GM21390 (cell line): Measurements from ENCODE around the gene MED12L.

Experiments used
- ATAC-seq: cut with Tn5 transposase; IDR thresholded peaks from one replicate; pipeline ENCODE4 v1.9.1; 2021; ENCODE audit not compliant: unreplicated experiment

The MED12L gene

DNA sequence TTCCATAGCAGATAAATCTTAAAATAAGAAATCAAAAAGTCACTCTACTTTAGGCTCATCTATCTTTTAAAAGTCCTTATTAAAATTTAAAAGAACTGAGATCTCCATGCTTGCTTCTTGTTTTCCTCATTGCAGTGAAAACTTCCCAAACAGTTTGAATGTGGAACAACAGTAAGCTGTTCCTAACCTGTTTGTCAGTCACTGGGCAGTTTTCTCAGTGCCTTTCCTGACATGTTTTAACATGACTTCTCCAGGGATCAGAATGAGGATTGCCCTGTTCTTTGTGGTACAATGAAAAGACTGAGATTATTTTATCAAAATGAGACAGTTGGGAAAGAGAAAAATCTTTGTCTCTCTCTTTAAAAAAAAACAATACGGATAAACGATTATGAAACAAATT lies 230.4 kb downstream of the MED12L start:
- ATAC-seq: no peak

DNA sequence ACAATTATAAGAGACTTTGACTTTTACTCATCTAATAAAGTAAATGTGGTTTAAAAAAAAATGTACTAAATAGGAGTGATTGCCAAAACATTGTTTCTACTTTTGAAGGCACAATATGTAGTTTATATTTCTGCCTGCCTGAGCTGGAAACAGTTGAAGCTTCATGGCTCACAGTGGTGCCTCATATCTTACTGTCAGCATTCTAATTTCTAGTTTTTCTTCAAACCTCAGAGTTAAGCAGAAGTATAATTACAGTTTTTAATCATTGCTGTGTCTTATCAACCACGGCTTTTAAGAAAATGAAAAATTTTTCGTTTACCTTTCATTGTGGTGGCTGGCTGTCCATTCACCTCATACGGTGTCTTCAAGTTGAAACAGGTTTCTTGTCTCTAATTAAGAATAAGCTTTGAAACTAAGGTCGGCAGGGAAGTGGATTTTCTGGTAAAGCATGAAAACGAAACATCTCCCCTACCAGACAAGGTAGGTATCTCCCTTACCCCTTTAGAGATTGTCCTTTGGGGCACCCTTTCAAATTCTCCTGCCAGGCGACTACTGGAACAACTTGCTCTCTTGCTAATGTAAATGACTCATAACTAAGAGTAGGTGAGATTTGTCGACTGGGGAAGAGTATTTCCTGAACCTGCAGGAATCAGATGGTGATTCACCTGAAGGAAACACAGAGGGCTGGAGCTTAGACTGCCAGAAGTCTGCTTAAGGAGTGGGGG lies 231.0 kb downstream of the MED12L start, which contains the start of gene GPR87:
Gene GPR87 (minus strand): TSS at position 554 of the 725 bp plus-strand sequence. CDS start 16,720 bp downstream, outside the sequence.
- ATAC-seq: peak; percentile 50

DNA sequence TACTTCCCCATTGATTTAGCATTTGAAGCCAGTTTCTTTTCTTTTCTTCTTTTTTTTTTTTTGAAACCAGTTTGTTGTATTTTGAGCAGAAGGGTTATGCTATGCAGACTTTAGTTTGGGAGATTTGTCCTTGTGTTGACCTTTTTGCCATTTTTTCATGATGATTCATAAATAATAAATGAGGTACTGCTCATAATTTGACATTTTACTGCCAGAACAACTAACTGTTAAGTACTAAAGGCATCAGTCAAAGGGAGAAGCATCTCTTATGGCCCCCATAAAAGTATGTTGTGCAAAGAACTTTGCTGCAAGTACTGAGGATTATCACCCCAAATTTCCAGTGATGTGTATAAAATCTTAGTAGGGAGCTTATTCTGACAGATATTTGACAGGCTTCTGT lies 232.8 kb downstream of the MED12L start:
- no peak for ATAC-seq

DNA sequence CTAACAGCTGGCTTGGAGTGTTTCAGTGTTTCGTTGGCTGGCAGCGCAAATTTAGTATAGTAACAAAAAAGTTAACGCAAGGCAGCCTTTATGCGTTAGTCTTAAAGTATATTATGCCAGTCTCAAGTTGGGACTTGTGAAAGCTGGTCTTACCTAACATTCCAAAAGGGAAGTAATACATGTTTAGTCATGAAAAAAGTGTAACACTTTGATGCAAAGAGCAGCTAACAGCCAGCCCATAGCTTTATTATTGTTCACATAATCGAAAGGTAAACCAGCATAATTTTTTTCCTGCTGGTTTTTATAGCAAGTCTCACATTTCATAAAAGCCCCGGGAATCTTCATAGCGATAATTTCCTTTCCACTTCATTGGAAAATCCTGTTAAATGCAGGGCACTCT lies 233.5 kb downstream of the MED12L start:
- ATAC-seq: no peak

DNA sequence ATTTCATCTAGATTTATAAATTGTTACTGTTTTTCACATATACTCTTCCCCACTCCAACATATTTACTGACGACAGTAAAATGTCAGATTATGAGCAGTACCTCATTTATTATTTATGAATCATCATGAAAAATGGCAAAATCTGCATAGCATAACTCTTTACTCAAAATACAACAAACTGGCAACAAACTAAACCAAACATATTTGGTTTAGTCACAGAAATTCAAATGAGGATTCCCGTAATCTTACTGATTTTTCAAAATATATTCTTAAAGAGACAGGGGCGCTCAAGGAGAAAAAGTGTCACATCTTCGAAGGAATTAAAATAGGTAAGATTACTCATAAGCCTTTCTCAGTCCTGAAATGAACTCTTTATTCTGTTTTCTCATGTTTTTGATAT lies 234.2 kb downstream of the MED12L start:
- no peak for ATAC-seq

DNA sequence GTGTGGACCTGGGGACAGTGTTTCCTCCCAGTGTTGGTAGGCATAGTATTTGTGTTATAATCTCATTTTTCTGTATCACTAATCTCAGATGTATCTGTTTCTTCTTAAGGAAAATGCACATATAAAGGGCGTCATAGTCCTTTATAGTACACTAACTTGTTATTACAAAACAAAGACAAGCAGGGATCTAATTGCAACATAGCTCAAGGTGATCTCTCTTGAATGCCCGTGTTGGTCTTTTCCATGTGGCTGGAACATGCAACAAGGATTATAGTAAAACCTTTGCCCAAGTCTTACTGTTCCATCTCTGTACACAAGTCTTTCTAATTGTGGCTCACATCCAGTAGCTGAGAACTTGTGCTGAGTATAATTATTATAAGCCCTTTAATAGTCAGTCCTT lies 234.7 kb downstream of the MED12L start:
- ATAC-seq: no peak

DNA sequence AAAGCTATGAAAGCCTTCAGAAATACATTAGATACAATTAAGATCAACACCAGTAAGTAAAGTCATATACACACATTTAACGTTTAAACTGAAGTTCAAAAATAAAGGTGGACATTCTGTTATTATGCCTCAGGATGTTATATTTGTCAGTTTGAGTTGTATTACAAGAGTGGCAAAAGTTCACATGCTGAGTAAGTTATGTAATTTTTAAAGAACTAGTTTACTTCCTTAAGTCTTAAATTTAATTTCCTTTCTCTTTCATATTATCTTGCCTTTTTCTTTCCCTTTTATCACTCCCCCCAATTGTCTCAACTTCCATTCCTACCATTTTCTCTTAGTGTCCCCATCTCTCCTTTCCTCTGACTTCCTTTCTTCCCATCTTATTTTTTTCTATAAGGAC lies 236.1 kb downstream of the MED12L start:
- ATAC-seq: no peak

DNA sequence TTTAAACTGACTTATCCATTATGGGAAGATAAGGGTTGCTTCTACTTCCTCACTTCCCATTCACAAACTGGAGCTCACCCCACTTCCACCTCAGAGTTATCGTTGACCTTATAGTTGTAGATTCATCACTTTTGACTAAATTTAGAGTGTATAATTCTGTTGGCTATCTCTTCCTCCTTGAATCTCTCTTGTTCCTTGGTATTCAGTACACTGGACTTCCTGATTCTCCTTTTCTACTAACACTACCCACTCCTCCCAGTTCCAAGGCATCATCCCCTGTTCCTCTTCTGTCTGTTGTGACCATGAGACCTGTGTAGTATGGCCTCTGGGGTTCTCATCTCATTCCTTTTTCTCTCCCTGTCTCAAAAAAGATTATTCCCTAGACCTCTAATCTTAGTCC lies 237.0 kb downstream of the MED12L start:
- ATAC-seq: no peak

DNA sequence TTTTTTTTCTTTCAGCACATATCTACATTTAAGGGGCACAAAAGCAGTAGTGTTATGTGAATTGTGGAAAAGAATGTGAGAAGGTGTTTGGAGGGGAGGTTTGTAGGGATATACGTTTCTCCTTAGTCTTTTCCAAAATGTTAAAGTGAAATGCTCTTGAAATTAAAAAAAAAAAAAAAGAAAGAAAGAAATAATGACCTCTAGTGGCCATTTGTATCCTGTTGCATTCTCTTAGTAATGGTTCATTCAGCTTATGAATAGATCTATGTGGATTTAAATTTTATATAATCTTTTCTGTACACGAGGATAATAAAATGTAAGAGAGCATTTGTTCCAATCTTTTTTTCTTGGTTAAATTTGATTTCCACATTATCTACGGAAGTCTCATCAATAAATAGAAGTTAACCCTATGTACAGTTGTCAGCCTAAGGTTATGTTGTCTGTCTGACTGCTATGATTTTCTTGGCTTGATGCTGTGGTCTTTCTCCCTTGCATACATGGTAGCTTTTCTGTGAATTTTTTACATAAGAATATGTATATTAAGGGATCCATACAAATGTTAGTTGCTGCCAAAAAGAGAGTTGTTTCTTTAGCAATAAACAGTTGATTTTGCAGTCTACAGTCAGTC lies 242.2 kb downstream of the MED12L start:
- ATAC-seq: no peak

DNA sequence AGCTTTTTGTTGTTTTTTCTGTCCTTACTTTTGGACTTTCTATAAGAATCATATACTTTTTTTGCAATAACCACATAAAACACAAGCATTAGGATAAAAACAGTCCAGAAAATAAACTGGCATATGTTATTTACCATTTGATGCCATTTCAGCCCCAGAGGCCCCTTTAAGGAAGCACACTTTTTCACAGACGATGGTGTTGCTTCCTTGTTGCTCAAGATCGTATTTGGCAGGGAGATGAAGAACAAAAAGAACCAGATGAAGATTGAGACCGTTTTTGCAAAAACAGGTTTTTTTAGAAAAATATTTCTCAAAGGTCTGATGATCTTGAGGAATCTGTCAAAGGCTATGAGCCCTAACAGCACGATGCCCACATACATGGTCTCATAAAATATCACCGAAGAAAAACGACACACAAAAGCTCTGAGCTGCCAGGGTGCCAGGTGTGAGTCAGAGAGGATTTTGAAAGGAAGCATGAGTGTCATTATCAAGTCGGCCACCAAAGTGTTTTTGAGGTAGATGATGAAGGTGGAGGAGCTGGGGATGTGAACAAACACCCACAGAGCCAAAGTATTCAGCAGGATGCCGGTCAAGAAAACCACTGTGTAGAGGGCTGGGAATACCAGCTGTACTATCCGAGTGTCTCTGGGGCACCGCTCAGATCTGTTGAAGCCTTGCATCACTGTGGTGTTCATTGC lies 243.0 kb downstream of the MED12L start:
- no peak for ATAC-seq

DNA sequence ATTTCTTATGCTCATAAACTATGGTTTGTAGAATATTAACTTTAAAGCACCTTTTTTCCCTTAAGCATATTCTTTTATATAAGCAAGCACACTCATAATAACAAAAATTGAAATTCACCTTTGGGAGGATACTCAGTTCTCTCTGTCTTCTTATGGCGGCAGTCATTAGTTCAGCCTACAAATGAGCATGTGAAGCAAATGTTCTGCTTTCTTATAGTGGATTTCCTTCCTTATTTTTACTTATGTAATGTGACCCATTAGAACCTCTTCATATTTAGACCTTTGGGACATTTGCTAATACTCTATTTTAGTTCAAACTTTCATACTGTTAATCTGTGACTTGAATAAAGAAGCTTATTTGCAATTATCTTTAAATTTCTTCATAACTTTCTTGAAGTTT lies 243.9 kb downstream of the MED12L start, which contains the start of gene P2RY13:
Gene P2RY13 (minus strand): TSS at position 187 of the 400 bp plus-strand sequence. CDS start 21 bp downstream, at position 166.
- no peak for ATAC-seq

DNA sequence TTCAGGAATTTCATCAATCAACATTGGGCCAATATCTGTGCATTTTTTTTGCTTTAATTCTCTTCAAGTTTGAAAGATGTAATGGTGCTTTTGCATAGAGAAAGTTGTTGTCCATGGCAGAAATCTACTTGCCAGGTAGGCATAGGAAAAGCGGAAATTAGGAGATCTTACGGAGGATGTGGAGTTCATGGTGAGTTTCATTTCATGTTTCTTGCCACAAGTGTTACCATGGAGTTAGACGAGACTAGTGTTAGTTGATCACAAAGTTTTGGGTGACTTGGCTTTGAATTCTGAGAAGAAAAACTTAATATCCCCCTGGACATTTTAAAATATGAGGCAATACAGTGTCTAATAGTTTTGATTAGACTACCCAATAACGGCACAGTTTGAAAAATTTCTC lies 244.9 kb downstream of the MED12L start:
- no peak for ATAC-seq

DNA sequence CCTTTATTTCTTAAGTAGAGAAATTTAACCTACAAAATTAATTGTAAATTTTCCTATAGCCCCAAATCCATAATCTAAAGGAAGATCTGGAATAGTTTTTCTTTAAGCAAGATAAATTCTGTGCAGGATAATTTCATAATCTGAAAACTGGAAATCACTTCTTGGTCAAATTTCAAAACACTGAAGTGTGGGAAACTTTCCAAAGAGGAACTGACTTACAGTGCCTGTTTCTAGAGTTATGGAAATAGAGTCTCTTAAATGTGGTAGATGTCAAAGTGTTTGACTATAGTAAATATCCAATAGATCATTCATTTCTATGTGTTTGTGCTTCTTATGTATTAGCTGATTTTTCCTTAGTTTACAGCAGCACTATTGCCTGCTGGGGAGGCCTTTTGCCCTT lies 245.4 kb downstream of the MED12L start:
- no peak for ATAC-seq

DNA sequence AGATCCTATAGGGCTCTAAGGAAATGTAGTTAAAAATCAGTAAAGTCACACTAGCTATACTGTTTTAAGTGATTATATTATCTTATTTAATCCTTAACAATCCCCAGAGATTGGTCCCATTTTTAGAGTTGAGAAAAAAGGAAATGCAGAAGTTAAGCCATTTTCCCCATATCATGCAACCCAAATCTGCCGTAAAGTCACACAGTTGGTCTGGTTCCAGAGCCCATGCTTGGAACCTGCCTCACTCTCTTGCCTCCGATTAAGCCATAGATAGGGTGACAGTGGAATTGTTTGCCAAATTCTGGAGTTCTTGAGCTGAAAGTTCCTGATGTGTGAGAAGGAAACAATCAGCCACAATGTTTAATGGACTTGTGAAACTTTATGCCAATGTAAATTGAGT lies 246.2 kb downstream of the MED12L start:
- ATAC-seq: no peak

DNA sequence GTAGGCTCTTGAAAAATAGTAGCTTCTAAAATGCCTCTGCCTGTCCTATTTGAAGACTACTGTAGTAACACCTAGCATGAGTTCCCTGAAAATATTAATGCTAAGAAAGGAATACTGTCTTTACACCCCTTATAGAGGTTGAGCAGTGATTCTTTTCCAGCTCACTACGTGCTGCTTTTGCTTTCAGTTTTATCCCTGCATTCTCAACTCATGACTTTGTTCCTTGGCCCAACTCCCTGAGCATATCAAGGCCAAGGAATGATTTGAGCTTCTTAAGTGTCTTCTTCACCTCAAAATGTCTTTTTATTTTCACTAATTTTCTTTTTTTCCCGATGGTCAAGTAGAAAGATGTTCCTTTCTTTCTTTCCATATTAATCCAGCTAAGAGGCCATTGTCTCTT lies 260.4 kb downstream of the MED12L start:
- no peak for ATAC-seq

DNA sequence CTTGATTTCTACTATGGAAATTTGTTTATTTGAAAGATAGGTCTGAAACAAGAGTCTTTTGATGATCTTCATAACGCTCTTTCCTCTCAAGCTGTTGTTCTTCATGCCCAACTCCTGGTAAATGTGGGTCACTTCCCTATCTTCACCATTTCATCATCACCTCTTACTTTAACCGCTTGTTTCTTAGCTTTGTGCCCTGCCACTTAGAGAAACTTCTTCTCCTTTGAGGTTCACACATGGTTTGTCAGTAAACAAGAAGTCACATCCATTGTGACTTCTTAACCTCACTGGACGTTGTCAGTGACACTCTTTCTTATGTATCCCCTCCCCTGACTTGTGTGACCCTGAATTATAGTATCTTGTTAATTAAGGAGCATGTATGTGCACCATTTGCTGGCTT lies 260.8 kb downstream of the MED12L start:
- ATAC-seq: no peak

DNA sequence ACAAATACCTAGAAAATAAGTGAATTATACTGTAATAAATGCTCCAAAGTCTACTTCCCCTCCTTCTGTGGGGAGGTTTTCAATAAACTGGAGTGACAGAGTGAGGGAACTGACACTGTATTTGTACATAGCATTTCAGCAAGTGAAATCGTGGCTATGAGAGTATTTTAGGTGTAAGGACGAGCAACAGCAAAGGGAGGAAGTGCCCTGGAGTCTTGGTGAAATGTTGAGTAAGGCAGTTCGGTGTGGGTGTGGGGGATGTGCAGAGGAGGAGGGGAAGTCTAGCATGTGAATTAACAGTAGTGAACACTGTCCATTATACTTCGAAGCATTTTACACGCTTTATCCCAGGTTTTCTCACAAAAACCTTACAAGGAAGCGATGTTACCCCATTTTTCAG lies 262.0 kb downstream of the MED12L start:
- ATAC-seq: no peak

DNA sequence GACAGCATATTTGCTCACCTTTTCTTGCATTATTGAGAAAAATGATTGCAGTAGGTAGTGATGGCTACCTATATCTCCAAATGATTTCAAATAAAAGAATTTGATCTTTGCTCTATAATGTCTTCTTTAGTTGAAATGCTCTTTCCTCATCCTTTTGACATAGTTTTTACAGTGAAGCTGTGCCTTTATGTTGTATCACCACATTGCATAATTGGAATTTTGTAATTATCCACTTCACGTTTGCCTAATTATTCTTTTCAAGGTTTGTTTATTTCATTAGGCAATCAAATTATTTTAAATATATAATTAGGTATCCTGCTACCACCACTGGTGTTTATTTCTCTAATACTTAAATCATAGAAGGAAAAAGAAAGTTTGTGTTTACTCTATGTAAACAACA lies 265.2 kb downstream of the MED12L start:
- no peak for ATAC-seq

DNA sequence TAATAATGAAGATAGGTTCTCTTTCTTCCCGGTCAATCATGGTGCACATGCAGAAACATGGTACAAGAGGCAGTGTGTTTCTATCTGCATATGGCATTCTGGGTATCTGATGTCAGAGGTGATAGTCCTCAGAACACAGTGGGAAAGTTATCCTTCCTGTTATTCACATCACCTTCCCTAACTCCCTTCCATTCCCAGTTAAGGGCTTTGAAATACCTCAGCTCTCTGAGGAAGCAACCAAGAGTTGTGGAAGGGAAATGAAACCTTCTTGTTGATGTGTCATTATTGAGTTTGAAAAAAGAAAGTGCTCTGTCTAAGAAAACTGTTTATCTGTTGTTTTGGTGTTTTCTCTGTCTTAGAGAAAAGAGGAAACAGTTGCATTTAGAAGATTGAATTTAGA lies 265.8 kb downstream of the MED12L start:
- peak; percentile 84 for ATAC-seq

DNA sequence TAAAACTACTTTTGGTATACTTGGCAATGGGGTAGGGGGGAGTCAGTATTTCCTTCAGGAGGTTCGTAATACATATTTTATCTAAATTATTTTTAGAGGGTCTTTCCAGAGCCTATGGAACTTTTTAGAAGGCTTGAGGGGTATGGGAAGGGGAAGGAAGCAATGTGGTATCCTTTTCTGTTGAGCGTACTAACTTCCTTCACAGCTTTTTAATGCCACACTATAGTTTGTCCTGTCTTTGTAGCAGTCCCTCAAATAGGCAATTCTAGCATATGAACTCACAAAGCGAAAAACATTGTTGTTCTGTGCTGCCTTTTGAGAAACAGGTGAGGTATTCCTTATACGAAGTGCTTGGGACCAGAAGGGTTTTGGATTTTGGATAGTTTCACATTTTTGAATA lies 266.2 kb downstream of the MED12L start:
- ATAC-seq: peak; percentile 20

DNA sequence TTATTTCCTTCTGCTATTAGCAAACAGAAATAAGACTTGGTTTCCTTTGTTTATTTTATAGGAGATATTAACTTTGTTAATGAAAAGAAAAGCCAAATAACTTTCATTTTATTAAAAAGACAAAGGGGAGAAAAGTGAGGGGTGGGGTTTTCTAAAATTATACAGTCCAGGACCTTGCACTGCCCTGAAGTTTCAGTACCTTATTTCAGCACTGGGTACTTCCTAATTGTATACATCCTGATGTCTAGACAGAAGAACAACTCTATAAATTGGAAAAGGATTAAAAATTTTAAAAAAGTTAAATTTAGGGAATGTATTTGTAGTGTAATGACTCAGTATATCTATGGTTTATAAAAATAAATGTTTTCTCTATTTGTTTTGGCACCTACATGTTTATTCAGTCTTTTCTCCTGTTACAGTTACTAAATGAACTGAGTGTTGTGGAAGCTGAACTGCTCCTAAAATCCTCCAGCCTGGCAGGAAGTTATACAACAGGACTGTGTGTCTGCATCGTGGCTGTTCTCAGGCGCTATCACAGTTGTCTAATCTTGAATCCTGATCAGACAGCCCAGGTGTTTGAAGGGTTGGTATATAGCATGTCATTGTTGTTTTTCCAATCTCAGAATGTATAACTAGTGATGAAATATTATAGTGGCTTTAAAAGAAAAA lies 271.5 kb downstream of the MED12L start:
- no peak for ATAC-seq

DNA sequence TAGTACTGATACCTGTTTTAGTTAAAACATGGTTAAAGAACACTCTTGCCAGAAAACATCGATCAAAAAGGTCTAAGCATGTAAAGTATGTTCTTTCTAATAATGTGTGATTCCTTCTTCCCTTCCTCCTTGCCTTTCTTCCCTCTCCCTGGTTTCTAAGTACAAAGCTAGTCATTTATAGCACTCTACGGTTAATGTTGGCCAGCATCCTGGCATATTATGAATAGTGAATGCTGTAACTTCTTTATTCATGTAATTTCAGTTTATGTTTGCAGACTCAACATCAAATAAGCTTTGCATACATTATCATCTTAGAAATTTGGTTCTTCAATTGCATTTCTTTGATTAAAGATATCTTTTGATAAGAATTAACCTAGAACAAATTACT lies 272.0 kb downstream of the MED12L start:
- ATAC-seq: no peak
